WTC11 (cell line): ENCODE data around the gene APOL3. TPM values are rescaled to one million over a fixed set of nuclear protein-coding genes. Genes with fewer than 3 reads are reported as not detected.

Source experiments
- ATAC-seq: fragments of 200-7000 bp; cut with Tn5 transposase; 2 replicates; pipeline ENCODE4 v1.10.0; 2021; ENCODE audit warnings: mild to moderate bottlenecking, moderate library complexity
- CTCF ChIA-PET: fragments of 300-600 bp; sonication (Branson Sonifier 250); formaldehyde crosslinking; loops from one replicate; lab custom pipeline; 2021; ENCODE audit warnings: antibody characterized with exemption; lab: Charles Lee
- POLR2A ChIA-PET: fragments of 350-600 bp; sonication (Branson Sonifier 250); formaldehyde crosslinking; loops from one replicate; lab custom pipeline; 2021; ENCODE audit warnings: antibody characterized with exemption; lab: Charles Lee
- DNase-seq: peaks from one replicate; pipeline ENCODE4 v3.0.0; 2021; ENCODE audit warnings: low spot score
- H3K27ac Mint-ChIP-seq: 2 replicates; pipeline ENCODE4 v1.8.0; 2021; ENCODE audit warnings: mixed read lengths
- H3K27me3 Mint-ChIP-seq: 2 replicates; pipeline ENCODE4 v1.8.0; 2021; ENCODE audit warnings: low read depth, mild to moderate bottlenecking, moderate library complexity, mixed read lengths
- H3K36me3 Mint-ChIP-seq: 2 replicates; pipeline ENCODE4 v1.8.0; 2021; ENCODE audit warnings: mixed read lengths
- H3K4me1 Mint-ChIP-seq: 2 replicates; pipeline ENCODE4 v1.8.0; 2022; ENCODE audit warnings: mixed read lengths
- H3K4me3 Mint-ChIP-seq: 2 replicates; pipeline ENCODE4 v1.8.0; 2021; ENCODE audit warnings: mild to moderate bottlenecking, moderate library complexity, mixed read lengths
- H3K9me3 Mint-ChIP-seq: 2 replicates; pipeline ENCODE4 v1.8.0; 2021; ENCODE audit warnings: mixed read lengths
- ATF1 ChIP-seq: sonication (generic); formaldehyde crosslinking; IDR thresholded peaks from 2 replicates; pipeline ENCODE4 v1.8.1; 2023; ENCODE audit warnings: mild to moderate bottlenecking, moderate library complexity, missing genetic modification reagents
- ATF2 ChIP-seq: sonication (generic); formaldehyde crosslinking; IDR thresholded peaks from 2 replicates; pipeline ENCODE4 v1.8.1; 2022; ENCODE audit warnings: low read depth, missing genetic modification reagents, borderline replicate concordance
- CREB1 ChIP-seq: sonication (generic); formaldehyde crosslinking; IDR thresholded peaks from 2 replicates; pipeline ENCODE4 v1.8.0; 2023; ENCODE audit warnings: mild to moderate bottlenecking, missing genetic modification reagents
- CTCF ChIP-seq: fragments of 200-600 bp; IDR thresholded peaks from 2 replicates; pipeline ENCODE4 v1.8.0; 2022; ENCODE audit warnings: antibody characterized with exemption
- E2F5 ChIP-seq: sonication (generic); formaldehyde crosslinking; IDR thresholded peaks from 2 replicates; pipeline ENCODE4 v1.8.1; 2022; ENCODE audit warnings: mild to moderate bottlenecking, moderate library complexity, missing genetic modification reagents
- FOXJ3 ChIP-seq: sonication (generic); formaldehyde crosslinking; IDR thresholded peaks from 2 replicates; pipeline ENCODE4 v1.9.0; 2021; ENCODE audit warnings: missing genetic modification reagents, mild to moderate bottlenecking, borderline replicate concordance
- FOXP4 ChIP-seq: sonication (generic); formaldehyde crosslinking; IDR thresholded peaks from 2 replicates; pipeline ENCODE4 v1.8.0; 2022; ENCODE audit warnings: mild to moderate bottlenecking, missing genetic modification reagents
- JAZF1 ChIP-seq: fragments of 250-450 bp; sonication (Bioruptor Pico); IDR thresholded peaks from 2 replicates; pipeline ENCODE4 v1.9.0; 2021; ENCODE audit warnings: moderate library complexity, mild to moderate bottlenecking, inconsistent platforms
- MXD4 ChIP-seq: fragments of 250-450 bp; sonication (Bioruptor Pico); IDR thresholded peaks from 2 replicates; pipeline ENCODE4 v1.8.0; 2021; ENCODE audit warnings: mild to moderate bottlenecking, moderate library complexity, borderline replicate concordance
- TEAD4 ChIP-seq: sonication (generic); formaldehyde crosslinking; IDR thresholded peaks from 2 replicates; pipeline ENCODE4 v1.8.0; 2022; ENCODE audit warnings: mild to moderate bottlenecking, missing genetic modification reagents
- ZNF219 ChIP-seq: sonication (generic); formaldehyde crosslinking; IDR thresholded peaks from 2 replicates; pipeline ENCODE4 v1.8.0; 2023; ENCODE audit warnings: missing genetic modification reagents, mild to moderate bottlenecking, borderline replicate concordance
- ZNF423 ChIP-seq: fragments of 250-450 bp; sonication (Bioruptor Pico); IDR thresholded peaks from 2 replicates; pipeline ENCODE4 v2.1.2; 2022; ENCODE audit warnings: mild to moderate bottlenecking, moderate library complexity
- ZNF425 ChIP-seq: fragments of 250-450 bp; sonication (Bioruptor Pico); conservative IDR thresholded peaks from 2 replicates; pipeline ENCODE4 v1.9.0; 2021; ENCODE audit warnings: mild to moderate bottlenecking
- total RNA-seq: library from RNA; stranded (reverse); gene quantifications from 3 replicates; pipeline ENCODE4 v1.2.3, GENCODE V29; 2021

APOL3 gene
- total RNA-seq, 1 experiment from 2014 or later, result 0.26 TPM

- TF ChIP-seq FOXJ3 (CRISPR knock-in tag) (no peak), MXD4 (CRISPR knock-in tag) (no peak)
Measured at GRCh38 chr22:36197065-36197440, 36.5 kb upstream of the APOL3 start (continued).

- H3K4me3 Mint-ChIP-seq, result no peak overlapping the region
- no peak for TF ChIP-seq ATF1 (CRISPR knock-in tag)
- TF ChIP-seq CREB1, result no peak
- TF ChIP-seq CTCF, result no peak
- no peak for TF ChIP-seq FOXP4
- no peak for TF ChIP-seq E2F5 (CRISPR knock-in tag)
- no peak for TF ChIP-seq ZNF219 (CRISPR knock-in tag)
- no peak for TF ChIP-seq ZNF423 (CRISPR knock-in tag)
- no peak for TF ChIP-seq ZNF425 (CRISPR knock-in tag)
- no peak for TF ChIP-seq TEAD4 (CRISPR knock-in tag)
- TF ChIP-seq JAZF1 (CRISPR knock-in tag), result no peak
- CTCF ChIA-PET, result interaction anchor here (1.1 to 3.0 kb wide), 5 partner anchors 16 to 290 kb away, joined by 4 to 16 read pairs (median 7); partner anchors contain the start of gene APOL2
- peaks cover 3% of the 10 kb centered on the region for H3K36me3 Mint-ChIP-seq
- DNase-seq (no peak), ATAC-seq (peak; percentile 5; the same call in 1 of the 2 replicates)
- POLR2A ChIA-PET, result no interaction called here
- no peaks in the 10 kb centered on the region; the same call in none of the 2 replicates for H3K27me3 Mint-ChIP-seq
- H3K27ac Mint-ChIP-seq, result no peak overlapping the region
- H3K9me3 Mint-ChIP-seq, result peaks cover 4% of the 10 kb centered on the region
- peaks cover 36% of the 10 kb centered on the region for H3K4me1 Mint-ChIP-seq
Measured at GRCh38 chr22:36196254-36197064, 35.9 kb upstream of the APOL3 start.

- TF ChIP-seq CTCF, result peak; percentile 31
- no peak for TF ChIP-seq ATF2 (CRISPR knock-in tag)
- no peak overlapping the region for H3K4me3 Mint-ChIP-seq
- H3K27me3 Mint-ChIP-seq, result peaks cover 4% of the 10 kb centered on the region
- peaks cover 17% of the 10 kb centered on the region for H3K9me3 Mint-ChIP-seq
- no peak overlapping the region for H3K27ac Mint-ChIP-seq
- peaks cover 17% of the 10 kb centered on the region for H3K36me3 Mint-ChIP-seq
- peaks cover 46% of the 10 kb centered on the region for H3K4me1 Mint-ChIP-seq
- ChIA-PET CTCF (interaction anchor here (0.7 to 1.8 kb wide), 23 partner anchors 9 to 653 kb away, joined by 3 to 21 read pairs (median 4); partner anchors contain the start of genes APOL1, APOL2 and RBFOX2), POLR2A (no interaction called here)
- peak; percentile 73 for DNase-seq
- ATAC-seq, result peak; percentile 86
Measured at GRCh38 chr22:36194971-36195370, 34.4 kb upstream of the APOL3 start.
